GM19324 (cell line): ENCODE measurements around the gene CELA2B.

Experiments
- ATAC-seq: cut with Tn5 transposase; IDR thresholded peaks from one replicate; pipeline ENCODE4 v1.9.1; 2021; ENCODE audit warnings: mild to moderate bottlenecking, moderate library complexity; ENCODE audit not compliant: unreplicated experiment, low FRiP score

CELA2B gene

GRCh38 chr1:15523104-15524020 lies 47.5 kb downstream of the CELA2B start:
- ATAC-seq: no peak

- peak; percentile 1 for ATAC-seq
Observed at GRCh38 chr1:15524021-15524282, 48.0 kb downstream of the CELA2B start, which contains the start of gene CASP9. CASP9 (minus strand) TSS chr1:15524215; CDS start chr1:15524200, 15 bp downstream.

- ATAC-seq: peak; percentile 50
Observed at GRCh38 chr1:15524283-15525049, 48.6 kb downstream of the CELA2B start.

GRCh38 chr1:15525050-15526020 lies 49.4 kb downstream of the CELA2B start:
- ATAC-seq: peak; percentile 43

- no peak for ATAC-seq
Observed at GRCh38 chr1:15526021-15526489, 50.2 kb downstream of the CELA2B start.

GRCh38 chr1:15526490-15527339 lies 50.8 kb downstream of the CELA2B start, which contains the start of gene DNAJC16:
DNAJC16 (plus strand) TSS chr1:15526848; CDS start chr1:15529106, 2,258 bp downstream.
- ATAC-seq: peak; percentile 61

- ATAC-seq: no peak
Observed at GRCh38 chr1:15531003-15531402, 55.1 kb downstream of the CELA2B start.

GRCh38 chr1:15531682-15532081 lies 55.8 kb downstream of the CELA2B start:
- ATAC-seq: no peak

GRCh38 chr1:15538771-15539170 lies 62.9 kb downstream of the CELA2B start:
- ATAC-seq: no peak

GRCh38 chr1:15540186-15540585 lies 64.3 kb downstream of the CELA2B start:
- ATAC-seq: no peak
